GM10248 (cell line): ENCODE results near the gene BAZ1A.

Experiments used
- CTCF ChIA-PET: fragments of 300-600 bp; sonication (Branson Sonifier 250); formaldehyde crosslinking; extraction: SDS; loops from one replicate; lab custom pipeline; 2021; ENCODE audit warnings: antibody characterized with exemption; lab: Yijun Ruan, JAX
- POLR2A ChIA-PET: fragments of 350-650 bp; sonication (Branson Sonifier 250); formaldehyde crosslinking; extraction: SDS; loops from one replicate; lab custom pipeline; 2020; ENCODE audit warnings: antibody characterized with exemption; lab: Yijun Ruan, JAX
- DNase-seq: peaks from one replicate; pipeline ENCODE4 v3.0.0; 2012; ENCODE audit errors: extremely low spot score
- CTCF ChIP-seq: IDR thresholded peaks from 2 replicates; pipeline ENCODE4 v1.5.1; 2012; ENCODE audit warnings: mild to moderate bottlenecking, low read depth; ENCODE audit errors: extremely low read depth, missing control alignments, control extremely low read depth

Gene BAZ1A

GRCh38 chr14:34874386-34875030 is 652 bp downstream of the BAZ1A start:
- peak; percentile 32 for TF ChIP-seq CTCF
- POLR2A ChIA-PET = interaction anchor here (0.9 to 1.0 kb wide), 2 partner anchors 107 to 172 kb away, joined by 3 to 5 read pairs; no protein-coding TSS in a partner anchor
- CTCF ChIA-PET = interaction anchor here (0.9 to 1.1 kb wide), 2 partner anchors 12 to 22 kb away, joined by 3 read pairs; no protein-coding TSS in a partner anchor
- DNase-seq = peak; percentile 59

GRCh38 chr14:34873589-34874385 is 1.4 kb downstream of the BAZ1A start:
- POLR2A ChIA-PET = no interaction called here
- CTCF ChIA-PET = interaction anchor here (1.6 to 1.8 kb wide), 2 partner anchors 26 to 116 kb away, joined by 3 to 6 read pairs; no protein-coding TSS in a partner anchor
- peak; percentile 85 for DNase-seq
- no peak for TF ChIP-seq CTCF

GRCh38 chr14:34872822-34873588 is 2.2 kb downstream of the BAZ1A start:
- ChIA-PET POLR2A (interaction anchor here (0.6 kb wide), 3 partner anchors 173 to 282 kb away, joined by 3 to 6 read pairs (median 4); no protein-coding TSS in a partner anchor), CTCF (interaction anchor here (1.6 to 1.8 kb wide), 3 partner anchors 11 to 117 kb away, joined by 3 to 6 read pairs (median 4); no protein-coding TSS in a partner anchor)
- DNase-seq = no peak
- TF ChIP-seq CTCF = no peak

- CTCF ChIA-PET = interaction anchor here (1.0 kb wide), 1 partner anchor 17 kb away, joined by 3 read pairs; no protein-coding TSS in a partner anchor
- no peak for TF ChIP-seq CTCF
- no peak for DNase-seq
- POLR2A ChIA-PET = interaction anchor here (0.7 kb wide), 1 partner anchor 116 kb away, joined by 3 read pairs; the partner anchor contains the start of gene SRP54
These were observed 8.0 kb downstream of the BAZ1A start for GRCh38 chr14:34867199-34867598.

GRCh38 chr14:34865889-34866574 is 9.1 kb downstream of the BAZ1A start:
- TF ChIP-seq CTCF = no peak
- POLR2A ChIA-PET = no interaction called here
- no peak for DNase-seq
- CTCF ChIA-PET = no interaction called here
